Measurements from ENCODE around the gene MSMP. TPM values are rescaled to one million over a fixed set of nuclear protein-coding genes. Genes with fewer than 3 reads are reported as not detected.

The MSMP gene
- total and polyA plus RNA-seq, 10 of the 15 experiments (the other 5 are each of a cell fraction or from before 2014, with no cell fraction given): 0.33 to 2.4 (median 0.86) TPM; not detected in 4

- TF ChIP-seq ZNF622 (IDR thresholded peaks at IDR 0.05): no peak
- peak; percentile 78; the same call in 1 of the 2 replicates for TF ChIP-seq TAF1 (IDR thresholded peaks at IDR 0.05; ENCODE audit: borderline replicate concordance, low read depth, low read length)
- TF ChIP-seq ATF7 (IDR thresholded peaks at IDR 0.05; ENCODE audit: low read depth): peak; percentile 73
- peak; percentile 61; the same call in 1 of the 2 replicates for TF ChIP-seq TBL1XR1 (IDR thresholded peaks at IDR 0.05; ENCODE audit: low read depth, low read length)
- no peak for TF ChIP-seq REST (IDR thresholded peaks at IDR 0.05; ENCODE audit: low read depth, low read length)
- peak in 1 of 2 experiments; percentile 61; a peak in 1 of 4 replicates for TF ChIP-seq BHLHE40 (IDR thresholded peaks at IDR 0.05; ENCODE audit: borderline replicate concordance in 1 of 2, low read depth in 2 of 2, low read length in 1 of 2)
- peak; percentile 11; the same call in 1 of the 2 replicates for TF ChIP-seq BCL11A (IDR thresholded peaks at IDR 0.05; ENCODE audit: low read depth, low read length)
- TF ChIP-seq STAT1 (conservative IDR thresholded peaks at IDR 0.05): 0 out of 2 replicates have a peak, but pooled peaks have one; percentile 65
- peak; percentile 66; the same call in 1 of the 2 replicates for TF ChIP-seq RB1 (IDR thresholded peaks at IDR 0.05; ENCODE audit: borderline replicate concordance)
- TF ChIP-seq SIN3A (IDR thresholded peaks at IDR 0.05; ENCODE audit: low read depth, low read length): peak; percentile 60; the same call in 1 of the 2 replicates
- TF ChIP-seq NRF1 (conservative IDR thresholded peaks at IDR 0.05; ENCODE audit: low read depth, low read length): no peak
- peak; percentile 75 for TF ChIP-seq YY1 (IDR thresholded peaks at IDR 0.05; ENCODE audit: low read depth, low read length)
- no peak for TF ChIP-seq MYC (IDR thresholded peaks at IDR 0.05; ENCODE audit: insufficient read depth, insufficient read length, insufficient replicate concordance, low read length, severe bottlenecking)
- TF ChIP-seq USF2 (IDR thresholded peaks at IDR 0.05; ENCODE audit: borderline replicate concordance, low read depth, low read length): no peak
- peak; percentile 99; the same call in 2 of the 3 replicates for TF ChIP-seq POU2F2 (IDR thresholded peaks at IDR 0.05; ENCODE audit: borderline replicate concordance, low read depth, low read length)
- TF ChIP-seq SREBF1 (IDR thresholded peaks at IDR 0.05; ENCODE audit: low read length): no peak; the same call in 1 of the 2 replicates
- TF ChIP-seq WRNIP1 (IDR thresholded peaks at IDR 0.05; ENCODE audit: borderline replicate concordance, low read depth, low read length): no peak
- peak; percentile 91 for TF ChIP-seq ELK1 (IDR thresholded peaks at IDR 0.05; ENCODE audit: low read depth, low read length)
- TF ChIP-seq BACH1 (IDR thresholded peaks at IDR 0.05; ENCODE audit: borderline replicate concordance): peak; percentile 32; the same call in 1 of the 2 replicates
- TF ChIP-seq RUNX3 (IDR thresholded peaks at IDR 0.05; ENCODE audit: low read length): no peak
- TF ChIP-seq FOS (IDR thresholded peaks at IDR 0.05; ENCODE audit: borderline replicate concordance, extremely low read depth, insufficient read length): no peak
- TF ChIP-seq RELA (IDR thresholded peaks at IDR 0.05; ENCODE audit: borderline replicate concordance, partially characterized antibody): peak; percentile 16
- no peak for TF ChIP-seq MTA3 (IDR thresholded peaks at IDR 0.05; ENCODE audit: borderline replicate concordance, low read length)
- no peak for TF ChIP-seq GABPA (IDR thresholded peaks at IDR 0.05; ENCODE audit: low read depth)
- TF ChIP-seq FOXM1 (IDR thresholded peaks at IDR 0.05; ENCODE audit: low read depth, low read length): no peak
- TF ChIP-seq IKZF1 (conservative IDR thresholded peaks at IDR 0.05): peak; percentile 95
- no peak for TF ChIP-seq MTA2 (IDR thresholded peaks at IDR 0.05; ENCODE audit: low read depth)
Measured at GRCh38 chr9:35732185-35732799, 21.8 kb downstream of the MSMP start, which contains the start of the genes CREB3 and TLN1 (continued).

Data from GM12878 (cell line).